ENCODE results near the gene POLR2C. TPM values are rescaled to one million over a fixed set of nuclear protein-coding genes. Genes with fewer than 3 reads are reported as not detected.
A peak's percentile ranks its signal among the peaks of the same experiment; 100 is the strongest.

The POLR2C gene
- total and polyA plus RNA-seq, 2 donors, result 56.5 to 60.6 TPM

DNA sequence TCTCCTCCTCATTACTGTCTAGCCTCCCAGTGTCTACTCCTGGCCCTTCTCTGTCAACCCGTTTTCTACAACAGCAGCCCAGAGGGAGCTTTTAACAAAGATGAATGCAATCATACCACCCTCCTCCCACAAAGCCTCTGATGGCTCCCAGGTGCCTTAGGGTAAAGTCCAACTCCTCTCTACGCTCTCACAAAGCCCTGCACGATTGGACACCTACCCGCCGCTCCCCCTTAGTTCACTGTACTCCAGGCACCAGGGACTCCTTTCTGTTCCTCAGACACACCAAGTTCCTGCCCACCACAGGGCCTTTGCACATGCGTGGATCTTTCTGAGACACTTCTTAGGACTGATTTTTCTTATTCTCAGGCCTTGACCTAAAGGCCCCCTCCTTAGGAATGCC is 56.4 kb downstream of the POLR2C start:
- H3K27ac ChIP-seq (ENCODE audit: low read depth in 1 of 2, low read length in 1 of 2), result no peak overlapping the region
- WGBS, result 98% methylated on average over 6 of the region's 6 CpGs
- no peak for DNase-seq (ENCODE audit: low read depth in 6 of 9, low spot score in 9 of 9)
- no peaks in the 10 kb centered on the region for H3K9me3 ChIP-seq (ENCODE audit: control insufficient read depth in 2 of 2, insufficient read depth in 1 of 2, low read length in 1 of 2)
- H3K4me3 ChIP-seq (ENCODE audit: low read length in 2 of 2), result no peak overlapping the region
- peaks cover 0 to 15% of the 10 kb centered on the region in 2 donors for H3K4me1 ChIP-seq (ENCODE audit: control insufficient read depth in 2 of 2, insufficient read depth in 2 of 2, low read length in 2 of 2)
- no peaks in the 10 kb centered on the region for H3K27me3 ChIP-seq (ENCODE audit: control insufficient read depth in 2 of 2, insufficient read depth in 1 of 2, low read length in 1 of 2)
- peaks cover 16 to 20% of the 10 kb centered on the region in 2 donors for H3K36me3 ChIP-seq (ENCODE audit: control insufficient read depth in 2 of 2, insufficient read depth in 2 of 2, low read length in 1 of 2)

DNA sequence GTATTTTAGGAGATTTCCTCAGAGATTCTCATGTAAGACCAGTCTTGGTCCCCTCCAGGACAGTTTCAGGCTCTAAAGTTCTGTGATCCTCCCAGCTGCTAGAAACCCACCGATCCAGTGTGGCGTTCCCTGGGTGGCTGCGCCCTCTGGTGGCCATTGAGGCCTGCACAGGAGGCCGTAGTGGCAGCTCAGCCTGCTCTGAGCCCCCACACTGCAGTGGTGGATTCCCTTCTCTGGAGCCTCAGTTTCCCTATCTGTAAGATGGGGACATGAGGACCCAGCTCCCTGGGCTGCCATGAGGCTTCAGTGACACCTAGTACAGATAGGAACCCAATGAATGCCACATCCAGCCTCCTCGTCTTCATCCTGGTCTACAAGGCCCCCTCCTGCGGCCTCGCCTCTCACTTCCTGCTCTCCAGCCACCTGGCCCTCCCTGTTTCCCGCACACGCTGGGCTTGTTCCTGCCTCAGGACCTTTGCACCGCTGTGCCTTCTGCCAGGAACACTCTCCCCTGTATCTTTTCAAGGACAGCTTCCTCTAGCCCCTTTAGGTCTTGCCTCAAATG is 57.4 kb downstream of the POLR2C start:
- 36% methylated on average over 10 of the region's 10 CpGs for WGBS
- no peaks in the 10 kb centered on the region for H3K27me3 ChIP-seq (ENCODE audit: control insufficient read depth in 2 of 2, insufficient read depth in 1 of 2, low read length in 1 of 2)
- peaks cover 0 to 15% of the 10 kb centered on the region in 2 donors for H3K4me1 ChIP-seq (ENCODE audit: control insufficient read depth in 2 of 2, insufficient read depth in 2 of 2, low read length in 2 of 2)
- H3K9me3 ChIP-seq (ENCODE audit: control insufficient read depth in 2 of 2, insufficient read depth in 1 of 2, low read length in 1 of 2), result no peaks in the 10 kb centered on the region
- H3K4me3 ChIP-seq (ENCODE audit: low read length in 2 of 2), result no peak overlapping the region
- DNase-seq (ENCODE audit: low read depth in 6 of 9, low spot score in 9 of 9), result peak in 5 of 9 donors; percentile 58 to 88 (median 77)
- H3K27ac ChIP-seq (ENCODE audit: low read depth in 1 of 2, low read length in 1 of 2), result no peak overlapping the region
- H3K36me3 ChIP-seq (ENCODE audit: control insufficient read depth in 2 of 2, insufficient read depth in 2 of 2, low read length in 1 of 2), result peaks cover 12 to 19% of the 10 kb centered on the region in 2 donors

Other genes with a start within 250 kb of the POLR2C start
- 41.4 TPM for gene ARL2BP, start 217.4 kb upstream of the POLR2C start, total RNA-seq
- gene ARL2BP, start 217.4 kb upstream of the POLR2C start, polyA plus RNA-seq, result 54.7 TPM
- 1.2 TPM for gene PLLP, start 178.0 kb upstream of the POLR2C start, total RNA-seq
- gene PLLP, start 178.0 kb upstream of the POLR2C start, polyA plus RNA-seq, result 4.9 TPM
- gene CCL22, start 103.9 kb upstream of the POLR2C start, total RNA-seq, result 1.8 TPM
- 11.0 TPM for gene CCL22, start 103.9 kb upstream of the POLR2C start, polyA plus RNA-seq
- gene CX3CL1, start 90.2 kb upstream of the POLR2C start, total RNA-seq, result 1.4 TPM
- gene CX3CL1, start 90.2 kb upstream of the POLR2C start, polyA plus RNA-seq, result 7.2 TPM
- gene CCL17, start 57.9 kb upstream of the POLR2C start, total RNA-seq, result 32.6 TPM
- gene CCL17, start 57.9 kb upstream of the POLR2C start, polyA plus RNA-seq, result 38.6 TPM
- gene CIAPIN1, start 15.3 kb upstream of the POLR2C start, total RNA-seq, result 49.8 TPM
- 61.9 TPM for gene CIAPIN1, start 15.3 kb upstream of the POLR2C start, polyA plus RNA-seq
- gene COQ9, start 15.2 kb upstream of the POLR2C start, total RNA-seq, result 42.4 TPM
- 67.5 TPM for gene COQ9, start 15.2 kb upstream of the POLR2C start, polyA plus RNA-seq
- gene DOK4, start 23.8 kb downstream of the POLR2C start, total RNA-seq, result 4.1 TPM
- 11.8 TPM for gene DOK4, start 23.8 kb downstream of the POLR2C start, polyA plus RNA-seq
- 8.7 TPM for gene CCDC102A, start 73.9 kb downstream of the POLR2C start, total RNA-seq
- 6.8 TPM for gene CCDC102A, start 73.9 kb downstream of the POLR2C start, polyA plus RNA-seq
- 1.9 TPM for gene ADGRG5, start 80.0 kb downstream of the POLR2C start, total RNA-seq
- gene ADGRG5, start 80.0 kb downstream of the POLR2C start, polyA plus RNA-seq, result 3.5 TPM
- gene ADGRG1, start 166.0 kb downstream of the POLR2C start, total RNA-seq, result 5.1 TPM
- 15.7 TPM for gene ADGRG1, start 166.0 kb downstream of the POLR2C start, polyA plus RNA-seq
- 0.33 TPM for gene ADGRG3, start 205.6 kb downstream of the POLR2C start, total RNA-seq
- gene ADGRG3, start 205.6 kb downstream of the POLR2C start, polyA plus RNA-seq, result 0.94 TPM
- gene DRC7, start 232.1 kb downstream of the POLR2C start, total RNA-seq, result 0.33 TPM
- gene DRC7, start 232.1 kb downstream of the POLR2C start, polyA plus RNA-seq, result 0.32 TPM

Data from thymus (tissue), 11 donors.